Neural cell (in vitro differentiated cells): ENCODE results near the gene KRTAP5-9.

Experiments used
- EZH2 ChIP-seq: fragments of 200-600, 300-800 bp; shearing (Covaris generic), sonication (generic); IDR thresholded peaks from 2 replicates; pipeline ENCODE4 v1.6.1; 2014; ENCODE audit warnings: antibody characterized with exemption, low read length, borderline replicate concordance, mild to moderate bottlenecking; ENCODE audit not compliant: insufficient read depth, poor library complexity, severe bottlenecking
- POLR2AphosphoS5 ChIP-seq: IDR thresholded peaks from 2 replicates; pipeline ENCODE4 v1.6.1; 2012
- TF ChIP-seq, protein P1 (sequence below): fragments of 450-650 bp; IDR thresholded peaks from 2 replicates; pipeline ENCODE4 v1.5.1; 2014; ENCODE audit warnings: antibody characterized with exemption, mild to moderate bottlenecking, moderate library complexity; ENCODE audit not compliant: poor library complexity, severe bottlenecking

DNA sequence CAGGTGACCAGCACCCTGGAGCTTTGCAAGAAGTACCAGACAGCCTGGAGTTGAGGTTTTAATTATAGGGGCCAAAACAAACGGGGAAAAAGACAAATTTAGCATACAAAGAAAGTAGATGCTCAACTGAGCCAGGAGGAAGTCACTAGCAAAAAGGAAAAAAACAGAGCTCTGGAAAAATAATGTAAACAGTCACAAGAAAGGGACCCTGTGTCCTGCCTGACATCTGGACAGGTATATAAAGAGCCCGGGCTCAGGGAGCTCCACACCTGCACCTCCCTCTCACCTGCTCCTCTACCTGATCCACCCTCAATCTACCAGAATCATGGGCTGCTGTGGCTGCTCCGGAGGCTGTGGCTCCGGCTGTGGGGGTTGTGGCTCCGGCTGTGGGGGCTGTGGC is 17.0 kb downstream of the KRTAP5-9 start, which contains the start of gene KRTAP5-10:
- no peak for TF ChIP-seq POLR2AphosphoS5
- TF ChIP-seq, protein P1, sequence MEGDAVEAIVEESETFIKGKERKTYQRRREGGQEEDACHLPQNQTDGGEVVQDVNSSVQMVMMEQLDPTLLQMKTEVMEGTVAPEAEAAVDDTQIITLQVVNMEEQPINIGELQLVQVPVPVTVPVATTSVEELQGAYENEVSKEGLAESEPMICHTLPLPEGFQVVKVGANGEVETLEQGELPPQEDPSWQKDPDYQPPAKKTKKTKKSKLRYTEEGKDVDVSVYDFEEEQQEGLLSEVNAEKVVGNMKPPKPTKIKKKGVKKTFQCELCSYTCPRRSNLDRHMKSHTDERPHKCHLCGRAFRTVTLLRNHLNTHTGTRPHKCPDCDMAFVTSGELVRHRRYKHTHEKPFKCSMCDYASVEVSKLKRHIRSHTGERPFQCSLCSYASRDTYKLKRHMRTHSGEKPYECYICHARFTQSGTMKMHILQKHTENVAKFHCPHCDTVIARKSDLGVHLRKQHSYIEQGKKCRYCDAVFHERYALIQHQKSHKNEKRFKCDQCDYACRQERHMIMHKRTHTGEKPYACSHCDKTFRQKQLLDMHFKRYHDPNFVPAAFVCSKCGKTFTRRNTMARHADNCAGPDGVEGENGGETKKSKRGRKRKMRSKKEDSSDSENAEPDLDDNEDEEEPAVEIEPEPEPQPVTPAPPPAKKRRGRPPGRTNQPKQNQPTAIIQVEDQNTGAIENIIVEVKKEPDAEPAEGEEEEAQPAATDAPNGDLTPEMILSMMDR = no peak
- no peak for TF ChIP-seq EZH2
